Fibroblast of gingiva (primary cell): ENCODE measurements around the gene UBXN6.

Experiments
- DNase-seq: peaks from one replicate; pipeline ENCODE4 v3.0.0-alpha.2; 2011; ENCODE audit warnings: low read depth

Gene UBXN6

GRCh38 chr19:4493929-4494690, 36.5 kb upstream of the UBXN6 start:
- no peak for DNase-seq

- no peak for DNase-seq
Measured at GRCh38 chr19:4493104-4493928, 35.7 kb upstream of the UBXN6 start.

- DNase-seq, result no peak
Measured at GRCh38 chr19:4492337-4493103, 34.9 kb upstream of the UBXN6 start.

GRCh38 chr19:4491446-4491845, 33.9 kb upstream of the UBXN6 start:
- DNase-seq, result no peak

- no peak for DNase-seq
Measured at GRCh38 chr19:4488496-4488895, 30.9 kb upstream of the UBXN6 start.

GRCh38 chr19:4487572-4487971, 30.0 kb upstream of the UBXN6 start:
- no peak for DNase-seq

GRCh38 chr19:4483385-4483784, 25.8 kb upstream of the UBXN6 start:
- no peak for DNase-seq

- no peak for DNase-seq
Measured at GRCh38 chr19:4482721-4483364, 25.2 kb upstream of the UBXN6 start.

- DNase-seq, result no peak
Measured at GRCh38 chr19:4477034-4477801, 19.6 kb upstream of the UBXN6 start.

- DNase-seq, result peak; percentile 37
Measured at GRCh38 chr19:4474514-4475022, 17.0 kb upstream of the UBXN6 start.

- no peak for DNase-seq
Measured at GRCh38 chr19:4473763-4474513, 16.3 kb upstream of the UBXN6 start.

GRCh38 chr19:4473011-4473762, 15.6 kb upstream of the UBXN6 start:
- DNase-seq, result no peak

- DNase-seq, result no peak
Measured at GRCh38 chr19:4472174-4472974, 14.8 kb upstream of the UBXN6 start, which contains the start of gene HDGFL2. Gene HDGFL2, plus strand, starts transcription at chr19:4472297. Its CDS starts 54 bp downstream, at chr19:4472351.

GRCh38 chr19:4471403-4472173, 14.0 kb upstream of the UBXN6 start:
- DNase-seq, result peak; percentile 100

GRCh38 chr19:4467835-4468234, 10.2 kb upstream of the UBXN6 start:
- DNase-seq, result no peak

GRCh38 chr19:4464815-4465581, 7.4 kb upstream of the UBXN6 start:
- DNase-seq, result no peak
